CD4-positive, alpha-beta T cell (primary cell): ENCODE results near the gene TBC1D22A. TPM values are rescaled to one million over a fixed set of nuclear protein-coding genes. Genes with fewer than 3 reads are reported as not detected.

Experiments
- ATAC-seq: fragments of 200-7000 bp; cut with Tn5 transposase; one replicate; pipeline ENCODE4 v1.10.0; 2022; ENCODE audit warnings: mild to moderate bottlenecking; ENCODE audit not compliant: poor library complexity
- CTCF ChIA-PET: fragments of 350-600 bp; sonication (Branson Sonifier 250); formaldehyde crosslinking; loops from one replicate; lab custom pipeline; 2021; ENCODE audit warnings: antibody characterized with exemption, inconsistent platforms; lab: Charles Lee
- POLR2A ChIA-PET: fragments of 350-600 bp; sonication (Branson Sonifier 250); formaldehyde crosslinking; loops from one replicate; lab custom pipeline; 2021; ENCODE audit warnings: antibody characterized with exemption, inconsistent platforms; lab: Charles Lee
- DNase-seq, 14 experiments: peaks; one replicate each; pipeline ENCODE4 v3.0.0-alpha.2; 2013 to 2020; ENCODE audit warnings: mixed read lengths in 2 of 14
- H3K27ac ChIP-seq, 2 donors: one replicate each; pipeline versions ENCODE4 v1.5.1 to v1.7.0; 2013; ENCODE audit warnings: low read length in 2 of 2, low read depth in 1 of 2, mild to moderate bottlenecking in 1 of 2
- H3K27me3 ChIP-seq, 2 experiments: 1 replicate in 1 of 2; 2 replicates in 1 of 2; pipeline versions ENCODE4 v1.6.1 to v1.7.0; 2013; ENCODE audit warnings: low read length in 2 of 2, control low read depth in 1 of 2, mild to moderate bottlenecking in 1 of 2, moderate library complexity in 1 of 2; ENCODE audit not compliant: insufficient read depth in 2 of 2, control insufficient read depth in 1 of 2
- H3K36me3 ChIP-seq: one replicate; pipeline ENCODE4 v1.6.1; 2013; ENCODE audit warnings: low read length, control low read depth; ENCODE audit not compliant: insufficient read depth
- H3K4me1 ChIP-seq: one replicate; pipeline ENCODE4 v1.6.1; 2013; ENCODE audit warnings: low read length, control low read depth; ENCODE audit not compliant: insufficient read depth
- H3K4me3 ChIP-seq: one replicate; pipeline ENCODE4 v1.5.1; 2013; ENCODE audit warnings: mild to moderate bottlenecking, low read length, moderate library complexity
- H3K9me3 ChIP-seq, 2 experiments: 1 replicate in 1 of 2; 2 replicates in 1 of 2; pipeline versions ENCODE4 v1.6.1 to v1.7.0; 2013; ENCODE audit warnings: low read length in 2 of 2, mild to moderate bottlenecking in 2 of 2, control low read depth in 1 of 2, moderate library complexity in 1 of 2; ENCODE audit not compliant: control insufficient read depth in 1 of 2, insufficient read depth in 1 of 2
- H3K27ac Mint-ChIP-seq: one replicate; pipeline ENCODE4 v1.8.0; 2020; ENCODE audit warnings: mixed read lengths
- H3K27me3 Mint-ChIP-seq: one replicate; pipeline ENCODE4 v1.8.0; 2021; ENCODE audit warnings: mixed read lengths
- H3K36me3 Mint-ChIP-seq: one replicate; pipeline ENCODE4 v1.8.0; 2021; ENCODE audit warnings: low read depth, mixed read lengths
- H3K4me1 Mint-ChIP-seq: one replicate; pipeline ENCODE4 v1.8.0; 2021; ENCODE audit warnings: low read depth, mixed read lengths
- H3K4me3 Mint-ChIP-seq: one replicate; pipeline ENCODE4 v1.8.0; 2020; ENCODE audit warnings: mild to moderate bottlenecking, mixed read lengths
- H3K9me3 Mint-ChIP-seq: one replicate; pipeline ENCODE4 v1.8.0; 2020; ENCODE audit warnings: mixed read lengths
- CTCF ChIP-seq: fragments of 200-600 bp; IDR thresholded peaks from one replicate; pipeline ENCODE4 v1.8.0; 2022; ENCODE audit warnings: antibody characterized with exemption, mild to moderate bottlenecking
- intact Hi-C, 2 experiments: fragments of 100-400 bp; cut with DNase I in 1 of 2; cut with micrococcal nuclease in 1 of 2; formaldehyde crosslinking; loops; one replicate each; pipeline versions ENCODE4 v1.15.1 to v1.9.0; 2023 to 2025; cut with DNase I, micrococcal nuclease
- total RNA-seq, 174 experiments: library from RNA in 2 of 174; stranded (reverse) in 2 of 174; gene quantifications; one replicate each; pipeline ENCODE4 v1.2.3 and lab custom pipeline; 2021 to 2026

Gene TBC1D22A
- total RNA-seq, 2 experiments from 2014 or later: 27.1 to 31.7 TPM

GRCh38 chr22:46812788-46813187, 50.3 kb downstream of the TBC1D22A start:
- ATAC-seq (no peak), DNase-seq (no peak)
- ChIA-PET POLR2A (no interaction called here), CTCF (interaction anchor here (1.3 kb wide), 1 partner anchor 10 kb away, joined by 3 read pairs; no protein-coding TSS in a partner anchor)
- Histone ChIP-seq H3K27ac (no peak overlapping the region), H3K4me1 (no peaks in the 10 kb centered on the region), H3K27me3 (no peaks in the 10 kb centered on the region), H3K36me3 (peaks cover 30% of the 10 kb centered on the region), H3K4me3 (no peak overlapping the region), H3K9me3 (peaks cover 0 to 5% of the 10 kb centered on the region in 2 experiments)
- peaks cover 26% of the 10 kb centered on the region for H3K4me1 Mint-ChIP-seq
- H3K27ac Mint-ChIP-seq: no peak overlapping the region
- peaks cover 54% of the 10 kb centered on the region for H3K36me3 Mint-ChIP-seq
- intact Hi-C loops: no loop called here
- no peaks in the 10 kb centered on the region for H3K9me3 Mint-ChIP-seq
- H3K4me3 Mint-ChIP-seq: no peak overlapping the region
- no peaks in the 10 kb centered on the region for H3K27me3 Mint-ChIP-seq
- no peak for TF ChIP-seq CTCF

- ChIA-PET CTCF (interaction anchor here (1.3 kb wide), 1 partner anchor 11 kb away, joined by 3 read pairs; no protein-coding TSS in a partner anchor), POLR2A (no interaction called here)
- ATAC-seq: no peak
- no peak for DNase-seq
- Histone ChIP-seq H3K4me3 (no peak overlapping the region), H3K4me1 (no peaks in the 10 kb centered on the region), H3K9me3 (peaks cover 0 to 5% of the 10 kb centered on the region in 2 experiments), H3K27me3 (no peaks in the 10 kb centered on the region), H3K27ac (no peak overlapping the region), H3K36me3 (peaks cover 28% of the 10 kb centered on the region)
- intact Hi-C loops: no loop called here
- Mint-ChIP-seq H3K9me3 (no peaks in the 10 kb centered on the region), H3K4me3 (no peak overlapping the region), H3K27ac (no peak overlapping the region), H3K36me3 (peaks cover 63% of the 10 kb centered on the region), H3K4me1 (peaks cover 38% of the 10 kb centered on the region), H3K27me3 (no peaks in the 10 kb centered on the region)
- TF ChIP-seq CTCF: no peak
Measured at GRCh38 chr22:46813816-46814597, 51.6 kb downstream of the TBC1D22A start.

GRCh38 chr22:46815132-46815531, 52.7 kb downstream of the TBC1D22A start:
- H3K9me3 Mint-ChIP-seq: no peaks in the 10 kb centered on the region
- no peak for DNase-seq
- Histone ChIP-seq H3K36me3 (peaks cover 24% of the 10 kb centered on the region), H3K9me3 (peaks cover 0 to 5% of the 10 kb centered on the region in 2 experiments), H3K4me3 (no peak overlapping the region), H3K4me1 (no peaks in the 10 kb centered on the region), H3K27ac (no peak overlapping the region), H3K27me3 (no peaks in the 10 kb centered on the region)
- CTCF ChIA-PET: no interaction called here
- intact Hi-C loops: no loop called here
- no peak overlapping the region for H3K4me3 Mint-ChIP-seq
- H3K36me3 Mint-ChIP-seq: peaks cover 71% of the 10 kb centered on the region
- no peak for ATAC-seq
- H3K27ac Mint-ChIP-seq: no peak overlapping the region
- peaks cover 47% of the 10 kb centered on the region for H3K4me1 Mint-ChIP-seq
- H3K27me3 Mint-ChIP-seq: no peaks in the 10 kb centered on the region
- TF ChIP-seq CTCF: no peak
- POLR2A ChIA-PET: interaction anchor here (0.6 kb wide), 1 partner anchor 475 kb away, joined by 3 read pairs; no protein-coding TSS in a partner anchor
